CD4-positive, alpha-beta T cell treated with Interleukin-17A for 4 hours (primary cell): Measurements from ENCODE around the gene TRIM49.
"Not testable (repeated sequence)": the region's sequence is repeated elsewhere in the genome, so short reads cannot be mapped to it uniquely, and the experiment has no call there.

ENCODE experiments used
- DNase-seq: peaks from one replicate; pipeline ENCODE4 v3.0.0-alpha.2; 2020; ENCODE audit warnings: mixed read lengths

Gene TRIM49, protein sequence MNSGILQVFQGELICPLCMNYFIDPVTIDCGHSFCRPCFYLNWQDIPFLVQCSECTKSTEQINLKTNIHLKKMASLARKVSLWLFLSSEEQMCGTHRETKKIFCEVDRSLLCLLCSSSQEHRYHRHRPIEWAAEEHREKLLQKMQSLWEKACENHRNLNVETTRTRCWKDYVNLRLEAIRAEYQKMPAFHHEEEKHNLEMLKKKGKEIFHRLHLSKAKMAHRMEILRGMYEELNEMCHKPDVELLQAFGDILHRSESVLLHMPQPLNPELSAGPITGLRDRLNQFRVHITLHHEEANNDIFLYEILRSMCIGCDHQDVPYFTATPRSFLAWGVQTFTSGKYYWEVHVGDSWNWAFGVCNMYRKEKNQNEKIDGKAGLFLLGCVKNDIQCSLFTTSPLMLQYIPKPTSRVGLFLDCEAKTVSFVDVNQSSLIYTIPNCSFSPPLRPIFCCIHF

DNA sequence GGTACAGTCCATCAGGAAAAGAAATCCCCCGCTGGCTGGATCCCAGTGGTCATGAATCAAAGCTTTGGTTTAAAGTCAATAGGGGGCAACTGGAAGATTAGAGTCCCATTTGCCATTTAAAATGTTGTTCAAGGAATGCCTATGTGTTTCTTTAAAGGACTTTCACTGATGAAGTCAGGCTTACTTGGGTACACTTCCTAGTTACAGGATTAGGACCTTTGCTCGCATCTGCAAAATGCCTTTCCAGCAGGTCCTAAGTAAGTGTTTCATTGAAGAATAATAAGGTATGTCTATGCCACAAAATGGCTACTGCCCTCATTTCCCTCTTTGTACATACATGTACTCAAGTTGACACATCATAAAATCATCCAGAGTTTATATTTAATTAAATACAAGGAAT is at the start of gene TRIM49:
TRIM49 (minus strand) TSS at position 101 of the 400 bp plus-strand sequence. CDS start 4,106 bp downstream, outside the sequence.
- DNase-seq: not testable (repeated sequence)

DNA sequence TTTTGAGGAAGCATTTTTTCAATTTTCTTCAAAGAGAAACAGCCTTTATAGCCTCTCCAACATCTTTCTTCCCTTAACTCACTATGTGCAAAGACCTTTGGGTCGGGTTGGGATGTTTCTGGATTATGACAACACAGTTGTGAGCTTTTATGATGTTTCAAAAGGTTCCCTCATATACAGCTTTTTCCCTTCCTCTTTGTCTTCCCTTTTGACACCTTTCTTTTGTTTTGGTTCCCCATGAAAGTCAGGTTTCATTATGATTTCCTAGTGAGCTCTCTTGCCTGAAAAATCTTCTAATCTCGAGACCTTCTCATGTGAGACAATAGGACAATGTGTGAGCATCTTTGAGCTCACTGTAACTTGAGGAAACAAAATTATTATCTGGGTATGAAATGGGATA is 18.3 kb upstream of the TRIM49 start:
- not testable (repeated sequence) for DNase-seq

- DNase-seq: not testable (repeated sequence)
These were observed 11.6 kb upstream of the TRIM49 start for GRCh38 chr11:89820008-89820407.

DNA sequence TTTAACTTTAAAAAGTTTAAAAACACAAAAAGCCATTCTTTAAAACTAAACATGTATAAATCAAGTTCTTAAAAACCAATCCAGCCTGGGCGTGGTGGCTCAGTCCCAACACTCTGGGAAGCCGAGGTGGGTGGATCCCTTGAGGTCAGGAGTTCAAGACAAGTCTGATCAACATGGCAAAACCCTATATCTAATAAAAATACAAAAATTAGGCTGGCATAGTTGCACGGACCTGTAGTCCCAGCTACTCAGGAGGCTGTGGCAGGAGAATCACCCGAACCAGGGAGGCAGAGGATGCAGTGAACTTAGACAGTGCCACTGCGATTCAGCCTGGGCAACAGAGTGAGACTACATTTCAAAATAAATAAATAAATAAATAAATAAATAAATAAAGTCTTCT is 5.2 kb upstream of the TRIM49 start:
- not testable (repeated sequence) for DNase-seq

DNA sequence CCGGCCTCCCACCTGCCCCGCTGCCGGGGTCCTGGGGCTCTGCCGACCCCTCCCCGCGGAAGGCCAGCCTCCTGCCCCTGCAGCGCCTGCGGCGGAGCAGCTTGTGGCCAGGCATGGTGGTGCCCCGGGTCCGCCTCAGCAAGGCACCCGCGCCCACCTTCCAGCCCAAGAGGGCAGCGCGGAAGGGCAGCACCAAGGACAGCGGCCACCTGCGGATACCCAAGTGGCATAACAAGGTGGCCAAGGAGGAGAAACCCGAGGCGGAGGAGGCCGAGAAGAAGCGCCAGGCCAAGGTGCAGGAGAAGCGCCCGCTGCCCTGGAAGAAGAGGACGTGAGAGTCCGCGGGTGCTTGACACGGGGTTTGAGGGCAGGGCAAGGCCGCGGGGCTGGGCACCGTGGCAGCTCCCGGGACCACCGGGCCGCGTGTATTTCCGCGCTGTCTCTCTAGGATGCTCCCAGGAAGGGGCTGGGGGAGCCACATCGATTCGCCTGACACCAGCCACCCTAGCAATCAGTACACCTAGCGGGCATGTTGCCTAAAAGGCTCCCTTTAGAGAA is 20.8 kb downstream of the TRIM49 start:
- not testable (repeated sequence) for DNase-seq

GRCh38 chr11:89785726-89786125 is 22.6 kb downstream of the TRIM49 start:
- not testable (repeated sequence) for DNase-seq

- DNase-seq: not testable (repeated sequence)
These were observed 57.6 kb downstream of the TRIM49 start for GRCh38 chr11:89750822-89751221.
